Fibroblast of lung (primary cell): ENCODE results near the gene NHLRC1.

Experiments
- EZH2 ChIP-seq: IDR thresholded peaks from 2 replicates; pipeline ENCODE4 v1.5.1; 2012; ENCODE audit warnings: low read length, control low read depth, mild to moderate bottlenecking; ENCODE audit errors: missing control alignments
- TF ChIP-seq, protein P1 (sequence below), 2 donors: IDR thresholded peaks in 1 of 2; conservative IDR thresholded peaks in 1 of 2; 1 replicate in 1 of 2; 2 replicates in 1 of 2; pipeline ENCODE4 v1.5.1; 2011 to 2012; ENCODE audit warnings: low read length in 2 of 2, control low read depth in 1 of 2, inconsistent platforms in 1 of 2, low read depth in 1 of 2, mild to moderate bottlenecking in 1 of 2

DNA sequence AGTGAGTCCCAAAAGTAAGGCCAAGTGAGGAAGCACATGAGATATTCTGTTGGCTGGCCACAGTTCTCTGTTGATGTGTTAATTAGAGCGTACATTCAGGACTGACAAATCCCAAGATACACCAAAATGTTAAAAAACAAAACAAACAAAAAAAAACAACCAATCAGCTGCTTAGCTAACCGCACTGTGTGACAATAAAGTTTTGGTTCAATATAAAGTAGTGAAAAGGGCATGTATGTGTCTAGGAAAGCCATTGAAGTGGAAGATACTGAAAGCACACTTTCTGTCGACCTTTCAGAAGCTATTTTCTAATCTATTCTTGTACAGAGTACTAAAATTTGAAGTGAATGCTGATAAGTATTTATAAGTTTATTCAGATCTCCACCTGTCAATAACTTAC, 26.1 kb downstream of the NHLRC1 start:
- TF ChIP-seq, protein P1, sequence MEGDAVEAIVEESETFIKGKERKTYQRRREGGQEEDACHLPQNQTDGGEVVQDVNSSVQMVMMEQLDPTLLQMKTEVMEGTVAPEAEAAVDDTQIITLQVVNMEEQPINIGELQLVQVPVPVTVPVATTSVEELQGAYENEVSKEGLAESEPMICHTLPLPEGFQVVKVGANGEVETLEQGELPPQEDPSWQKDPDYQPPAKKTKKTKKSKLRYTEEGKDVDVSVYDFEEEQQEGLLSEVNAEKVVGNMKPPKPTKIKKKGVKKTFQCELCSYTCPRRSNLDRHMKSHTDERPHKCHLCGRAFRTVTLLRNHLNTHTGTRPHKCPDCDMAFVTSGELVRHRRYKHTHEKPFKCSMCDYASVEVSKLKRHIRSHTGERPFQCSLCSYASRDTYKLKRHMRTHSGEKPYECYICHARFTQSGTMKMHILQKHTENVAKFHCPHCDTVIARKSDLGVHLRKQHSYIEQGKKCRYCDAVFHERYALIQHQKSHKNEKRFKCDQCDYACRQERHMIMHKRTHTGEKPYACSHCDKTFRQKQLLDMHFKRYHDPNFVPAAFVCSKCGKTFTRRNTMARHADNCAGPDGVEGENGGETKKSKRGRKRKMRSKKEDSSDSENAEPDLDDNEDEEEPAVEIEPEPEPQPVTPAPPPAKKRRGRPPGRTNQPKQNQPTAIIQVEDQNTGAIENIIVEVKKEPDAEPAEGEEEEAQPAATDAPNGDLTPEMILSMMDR (conservative IDR thresholded peaks at IDR 0.05 in 1 of 2, IDR thresholded peaks at IDR 0.05 in 1 of 2; ENCODE audit: low read depth in 1 of 2, low read length in 2 of 2) = no peak
- TF ChIP-seq EZH2 = no peak
